ENCODE data around the gene ZNF609.

Gene ZNF609

GRCh38 chr15:64653757-64654156 lies 193.4 kb downstream of the ZNF609 start:
- DNase-seq (ENCODE audit: low read depth in 2 of 2), result no peak

DNA sequence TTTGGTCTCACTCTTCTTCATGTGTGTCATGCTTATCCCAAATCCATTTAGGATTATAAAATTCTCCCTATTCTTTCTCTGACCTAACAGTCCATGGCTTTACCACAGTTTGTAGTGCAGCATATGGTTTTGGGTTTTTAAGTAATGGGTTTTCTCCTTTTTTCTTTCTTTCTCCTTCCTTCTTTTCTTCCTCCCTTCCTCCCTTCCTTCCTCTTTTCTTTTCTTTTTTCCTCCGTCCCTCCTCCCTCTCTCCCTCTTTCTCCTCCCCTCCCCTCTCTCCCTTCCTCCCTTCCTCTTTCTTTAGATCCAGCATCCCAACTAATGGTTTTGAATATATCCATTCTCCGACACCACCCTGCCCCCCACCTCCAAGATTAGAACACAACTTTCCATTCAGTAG lies 196.1 kb downstream of the ZNF609 start:
- no peak for DNase-seq (ENCODE audit: low read depth in 2 of 2)

DNA sequence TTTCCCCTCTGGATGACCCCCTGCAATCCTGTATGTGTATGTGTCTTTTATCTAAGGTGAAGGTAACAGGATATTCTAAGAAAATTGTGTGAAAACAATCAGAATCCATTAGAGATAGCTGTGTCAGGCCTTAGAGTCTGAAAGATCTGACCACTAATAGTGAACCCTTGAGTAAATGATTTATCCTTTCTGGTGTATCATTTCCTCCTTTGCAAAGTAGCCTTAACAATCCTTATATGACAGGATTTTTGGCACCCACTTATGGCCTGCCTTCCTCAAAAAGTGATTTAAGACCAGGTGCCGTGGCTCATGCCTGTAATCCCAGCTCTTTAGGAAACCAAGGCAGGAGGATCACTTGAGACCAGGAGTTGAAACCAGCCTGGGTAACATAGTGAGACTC lies 204.8 kb downstream of the ZNF609 start:
- DNase-seq (ENCODE audit: low read depth in 2 of 2), result no peak

GRCh38 chr15:64667736-64668161 lies 207.4 kb downstream of the ZNF609 start:
- DNase-seq (ENCODE audit: low read depth in 2 of 2), result no peak

GRCh38 chr15:64673866-64674265 lies 213.5 kb downstream of the ZNF609 start:
- DNase-seq (ENCODE audit: low read depth in 2 of 2), result no peak

DNA sequence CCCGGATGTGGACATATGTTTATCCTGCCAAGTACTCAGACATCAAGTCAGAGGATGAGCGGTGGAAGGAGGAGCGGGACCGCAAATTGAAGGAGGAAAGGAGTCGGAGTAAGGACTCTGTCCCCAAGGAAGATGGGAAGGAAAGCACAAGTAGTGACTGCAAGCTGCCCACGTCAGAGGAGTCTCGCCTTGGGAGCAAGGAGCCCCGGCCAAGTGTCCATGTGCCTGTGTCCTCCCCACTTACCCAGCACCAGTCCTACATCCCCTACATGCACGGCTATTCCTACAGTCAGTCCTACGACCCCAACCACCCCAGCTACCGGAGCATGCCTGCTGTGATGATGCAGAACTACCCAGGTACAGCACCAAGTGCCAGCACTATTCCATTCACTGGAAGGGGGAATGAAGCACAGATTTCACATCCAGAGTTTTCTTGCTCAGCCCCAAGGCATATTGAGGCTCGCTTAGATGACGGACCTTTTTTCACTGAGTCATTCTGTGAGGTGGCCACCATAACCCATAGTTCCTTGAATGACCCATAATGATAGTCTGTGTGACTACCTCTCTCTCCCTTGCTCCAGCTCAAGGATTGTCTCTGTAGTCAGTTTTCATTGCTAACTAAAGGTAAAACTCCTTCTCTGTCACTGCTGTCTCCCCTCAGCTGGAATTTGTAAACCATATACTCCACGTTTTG lies 217.9 kb downstream of the ZNF609 start:
- no peak for DNase-seq (ENCODE audit: low read depth in 2 of 2)

GRCh38 chr15:64680097-64680496 lies 219.7 kb downstream of the ZNF609 start:
- DNase-seq (ENCODE audit: low read depth in 2 of 2), result no peak

GRCh38 chr15:64681424-64682024 lies 221.1 kb downstream of the ZNF609 start:
- no peak for DNase-seq (ENCODE audit: low read depth in 2 of 2)

DNA sequence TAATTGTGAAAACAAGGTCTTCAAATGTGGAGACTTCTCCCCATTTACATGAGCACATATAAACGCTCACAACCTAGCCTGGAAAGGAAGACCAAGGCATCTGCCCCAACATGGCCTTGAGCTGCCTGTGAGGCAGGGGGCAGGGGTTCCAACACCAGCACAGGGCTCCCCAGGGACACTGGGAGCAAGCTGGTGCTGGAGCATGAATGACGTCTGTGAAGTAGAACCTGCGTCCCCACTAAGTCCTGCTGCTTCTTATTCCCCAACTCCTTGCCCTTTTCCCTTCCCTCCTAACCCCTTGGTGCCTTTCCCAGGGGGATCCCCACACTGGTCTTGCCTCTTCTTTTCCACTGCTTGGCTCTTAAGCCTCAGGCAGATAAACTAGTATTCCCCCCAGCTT lies 221.9 kb downstream of the ZNF609 start:
- no peak for DNase-seq (ENCODE audit: low read depth in 2 of 2)

- no peak for DNase-seq (ENCODE audit: low read depth in 2 of 2)
Observed at GRCh38 chr15:64683378-64683777, 223.0 kb downstream of the ZNF609 start.

DNA sequence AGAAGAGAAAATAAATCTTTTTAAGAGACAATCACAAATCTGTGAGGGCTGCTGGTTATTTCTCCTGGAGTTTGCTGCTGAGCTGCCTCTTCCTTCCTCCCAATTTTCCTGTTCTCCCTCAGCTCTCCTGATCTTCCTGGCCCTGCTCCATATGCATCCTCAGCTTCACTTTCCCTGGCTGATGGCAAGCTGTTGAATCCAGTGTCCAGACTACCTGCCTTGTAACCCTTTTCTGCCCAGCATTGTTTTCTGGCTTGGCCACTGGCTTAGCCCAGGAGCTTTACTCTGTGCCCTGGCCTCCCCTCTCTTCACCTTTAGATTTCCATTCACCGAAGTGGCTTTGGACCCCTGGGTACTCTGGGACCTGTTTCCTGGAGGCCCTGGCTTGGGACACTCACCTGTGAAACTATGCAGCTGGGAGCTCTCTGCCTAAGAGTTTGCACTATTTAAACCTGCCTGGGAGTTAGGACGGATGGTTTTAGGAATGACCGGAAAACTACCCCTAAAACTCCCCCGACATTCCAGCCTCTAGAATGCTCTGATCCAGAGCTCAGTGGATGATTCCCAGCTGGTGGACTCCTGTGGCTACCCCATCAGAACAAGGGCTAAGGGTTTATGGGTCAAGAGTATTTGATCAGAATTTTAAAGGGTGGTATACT lies 225.0 kb downstream of the ZNF609 start:
- DNase-seq (ENCODE audit: low read depth in 2 of 2), result no peak

DNA sequence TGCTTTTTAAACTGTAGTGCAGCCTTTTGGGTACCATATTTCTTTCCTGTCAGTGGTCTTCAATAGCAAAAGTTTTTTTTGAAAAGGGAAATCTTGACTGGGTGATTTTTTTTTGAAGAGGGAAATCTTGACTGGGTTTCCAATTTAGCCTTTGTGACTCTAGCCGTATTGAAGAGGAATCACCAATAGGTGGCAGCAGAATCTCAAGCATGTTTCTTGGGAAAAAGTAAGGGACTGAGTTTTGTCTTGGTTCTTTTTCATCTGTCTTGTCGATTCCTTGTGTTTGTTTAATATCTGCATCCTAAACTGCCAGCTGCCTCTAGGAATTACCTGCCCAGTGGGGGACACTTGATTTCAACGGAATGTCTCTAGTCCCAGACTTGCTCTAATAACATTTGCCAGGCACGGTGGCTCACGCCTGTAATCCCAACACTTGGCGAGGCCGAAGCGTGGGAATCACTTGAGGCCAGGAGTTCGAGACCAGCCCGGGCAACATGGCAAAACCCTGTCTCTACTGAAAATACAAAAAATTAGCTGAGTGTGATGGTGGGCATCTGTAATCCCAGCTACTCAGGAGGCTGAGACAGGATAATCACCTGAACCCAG lies 225.9 kb downstream of the ZNF609 start:
- no peak for DNase-seq (ENCODE audit: low read depth in 2 of 2)

DNA sequence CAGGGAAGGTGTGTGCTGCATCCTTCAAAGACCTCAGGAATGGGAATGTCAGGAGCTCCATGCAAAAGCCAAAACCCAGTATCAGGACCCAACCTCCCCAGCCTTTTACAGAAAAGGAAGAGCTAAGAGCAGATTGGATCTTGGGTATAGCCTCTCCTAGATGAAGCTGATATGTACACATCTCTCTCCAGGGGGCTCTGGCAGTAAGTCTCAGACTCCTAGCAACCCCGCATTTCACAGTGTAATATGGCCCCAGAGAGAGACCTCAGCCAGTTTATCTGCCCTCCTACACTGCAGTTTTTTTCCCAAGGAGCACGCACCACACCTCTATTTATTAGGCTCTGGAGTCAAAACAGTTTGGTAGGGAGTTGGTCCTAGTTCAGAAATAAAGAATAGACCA lies 226.8 kb downstream of the ZNF609 start:
- DNase-seq (ENCODE audit: low read depth in 2 of 2), result no peak

DNA sequence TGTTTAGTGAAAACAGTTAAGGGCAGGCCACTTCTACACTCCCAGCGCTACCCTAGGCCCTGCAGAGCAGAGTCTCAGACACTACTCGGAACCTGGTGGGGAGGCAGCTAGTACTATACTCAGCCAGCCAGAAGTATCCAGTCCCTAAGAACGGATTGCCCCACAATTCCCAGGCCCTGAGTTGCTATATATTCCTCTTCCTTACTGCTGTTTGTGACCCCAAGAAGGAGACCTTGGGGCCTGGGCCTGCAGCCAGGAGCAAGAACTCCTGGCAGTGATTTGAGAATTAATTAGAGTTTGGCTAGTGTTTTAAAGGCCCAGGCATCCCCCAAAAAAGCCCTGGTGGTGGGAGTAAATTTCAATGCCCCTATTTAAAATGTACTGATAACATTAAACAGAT lies 227.3 kb downstream of the ZNF609 start:
- DNase-seq (ENCODE audit: low read depth in 2 of 2), result no peak

- no peak for DNase-seq (ENCODE audit: low read depth in 2 of 2)
Observed at GRCh38 chr15:64688770-64689169, 228.4 kb downstream of the ZNF609 start.

GRCh38 chr15:64690008-64690407 lies 229.6 kb downstream of the ZNF609 start:
- no peak for DNase-seq (ENCODE audit: low read depth in 2 of 2)

- DNase-seq (ENCODE audit: low read depth in 2 of 2), result no peak
Observed at GRCh38 chr15:64690578-64691296, 230.4 kb downstream of the ZNF609 start.

DNA sequence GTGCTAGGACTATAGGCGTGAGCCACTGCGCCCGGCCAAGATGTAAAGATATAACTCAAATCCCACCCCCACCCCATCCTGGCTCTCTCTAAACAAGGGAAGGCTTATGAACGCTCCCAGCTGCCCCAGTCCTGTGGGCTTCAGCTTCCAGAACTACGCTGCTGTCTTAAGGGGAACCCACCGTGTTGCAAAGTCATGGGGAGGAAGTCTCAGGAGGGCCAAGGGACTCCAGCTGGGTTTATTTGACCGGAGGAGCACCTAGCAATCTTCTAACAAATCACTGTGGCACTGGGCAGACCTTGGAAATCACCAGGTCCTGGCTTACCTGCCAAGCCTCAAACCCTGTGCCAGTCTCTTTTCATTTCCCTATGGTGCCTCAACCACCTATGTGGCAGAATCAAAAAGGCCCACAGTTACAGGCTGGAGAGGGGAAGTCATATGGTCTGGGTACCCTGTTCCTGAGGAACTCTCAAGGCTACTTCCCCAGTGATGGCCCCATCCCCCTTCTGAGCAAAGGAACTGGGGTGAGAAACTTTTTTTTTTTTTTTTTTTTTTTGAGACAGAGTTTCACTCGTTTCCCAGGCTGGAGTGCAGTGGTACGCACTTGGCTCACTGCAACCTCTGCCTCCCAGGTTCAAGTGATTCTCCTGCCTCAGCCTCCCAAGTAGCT lies 231.7 kb downstream of the ZNF609 start:
- DNase-seq (ENCODE audit: low read depth in 2 of 2), result no peak

- no peak for DNase-seq (ENCODE audit: low read depth in 2 of 2)
Observed at GRCh38 chr15:64693134-64693533, 232.8 kb downstream of the ZNF609 start.

DNA sequence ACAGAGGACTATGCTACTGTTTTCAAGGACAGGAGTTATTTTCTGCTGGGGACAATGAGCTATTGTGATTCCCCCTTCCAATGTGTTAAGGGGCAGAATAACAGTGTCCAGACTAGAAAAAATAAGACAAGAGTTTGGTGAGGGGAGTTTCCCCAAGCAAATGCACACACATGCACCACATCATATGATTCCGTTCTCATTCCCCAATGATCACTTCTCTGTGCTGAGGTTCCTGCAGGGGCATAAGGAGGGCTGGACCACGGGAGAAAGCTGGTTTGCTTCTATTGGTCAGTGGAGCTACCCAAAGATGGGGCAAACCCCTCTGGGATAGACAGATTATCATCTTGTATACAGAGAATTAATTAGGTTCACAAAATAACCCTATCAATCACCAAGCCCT lies 234.4 kb downstream of the ZNF609 start:
- DNase-seq (ENCODE audit: low read depth in 2 of 2), result no peak

GRCh38 chr15:64695561-64695992 lies 235.2 kb downstream of the ZNF609 start:
- no peak for DNase-seq (ENCODE audit: low read depth in 2 of 2)

DNA sequence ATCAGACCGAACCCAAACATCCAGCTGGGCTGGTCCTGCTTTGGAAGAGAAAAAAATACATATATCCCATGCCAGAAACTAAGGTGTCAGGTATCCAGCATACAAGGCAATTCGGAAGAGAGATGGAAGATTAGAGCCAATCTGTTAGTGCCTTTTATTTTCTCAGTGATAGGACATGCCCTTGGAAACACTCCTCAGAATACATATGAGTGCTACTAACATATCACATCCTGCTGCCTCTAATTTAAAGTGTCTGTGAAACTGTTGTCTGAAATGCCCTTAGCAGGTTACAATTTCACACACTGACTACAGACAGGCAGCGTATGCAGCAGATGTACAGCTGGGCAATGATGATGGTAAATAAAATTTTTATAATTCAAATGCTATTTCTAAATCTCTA lies 236.1 kb downstream of the ZNF609 start:
- no peak for DNase-seq (ENCODE audit: low read depth in 2 of 2)

All from stimulated activated CD4-positive, alpha-beta T cell treated with anti-CD3 and anti-CD28 coated beads, Interleukin-1b, Interleukin-23, amount 100 ng/mL, for 1 hour (primary cell).